Kidney tubule cell (primary cell): Measurements from ENCODE around the gene TP63.

Source experiments
- DNase-seq: peaks from one replicate; pipeline ENCODE4 v3.0.0-alpha.2; 2018; ENCODE audit warnings: low spot score

The TP63 gene

DNA sequence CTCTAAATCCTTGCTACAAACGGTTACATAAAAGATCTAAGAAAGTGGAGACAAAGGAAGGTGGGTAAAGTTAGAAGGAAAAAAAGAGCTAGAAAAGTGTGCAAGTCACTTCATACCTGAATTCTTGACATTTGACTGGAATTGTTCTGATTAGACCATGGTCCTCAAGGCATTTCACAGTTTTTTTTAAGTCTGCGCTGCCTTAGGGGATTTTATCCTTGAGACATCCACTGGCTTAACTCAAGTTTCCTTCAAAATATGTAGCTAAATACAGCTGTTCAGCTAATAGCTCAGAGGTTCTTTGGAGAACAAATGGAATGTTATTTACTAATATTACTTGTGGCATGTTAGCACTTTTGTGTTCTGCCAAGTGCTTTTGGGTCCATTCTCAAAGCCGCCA lies 236.9 kb downstream of the TP63 start:
- no peak for DNase-seq

DNA sequence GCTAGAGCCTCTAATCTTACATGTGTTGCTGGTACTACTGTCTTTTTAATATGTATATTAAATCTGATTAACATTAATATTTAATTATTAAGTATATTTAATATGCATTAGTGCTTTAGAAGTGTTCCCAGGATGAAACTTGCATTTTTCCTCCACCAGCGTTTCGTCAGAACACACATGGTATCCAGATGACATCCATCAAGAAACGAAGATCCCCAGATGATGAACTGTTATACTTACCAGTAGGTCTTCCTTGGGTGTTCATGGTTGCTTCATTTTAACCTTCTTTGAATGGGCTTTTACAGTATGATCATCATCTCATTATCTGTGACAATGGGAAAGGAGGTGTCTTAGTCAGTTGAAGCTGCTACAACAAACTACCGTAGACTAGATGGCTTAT lies 238.0 kb downstream of the TP63 start:
- no peak for DNase-seq

- no peak for DNase-seq
Observed at GRCh38 chr3:189871418-189871817, 240.2 kb downstream of the TP63 start.

GRCh38 chr3:189883113-189883753 lies 252.0 kb downstream of the TP63 start:
- DNase-seq = peak; percentile 49

GRCh38 chr3:189890496-189890895 lies 259.3 kb downstream of the TP63 start:
- no peak for DNase-seq

DNA sequence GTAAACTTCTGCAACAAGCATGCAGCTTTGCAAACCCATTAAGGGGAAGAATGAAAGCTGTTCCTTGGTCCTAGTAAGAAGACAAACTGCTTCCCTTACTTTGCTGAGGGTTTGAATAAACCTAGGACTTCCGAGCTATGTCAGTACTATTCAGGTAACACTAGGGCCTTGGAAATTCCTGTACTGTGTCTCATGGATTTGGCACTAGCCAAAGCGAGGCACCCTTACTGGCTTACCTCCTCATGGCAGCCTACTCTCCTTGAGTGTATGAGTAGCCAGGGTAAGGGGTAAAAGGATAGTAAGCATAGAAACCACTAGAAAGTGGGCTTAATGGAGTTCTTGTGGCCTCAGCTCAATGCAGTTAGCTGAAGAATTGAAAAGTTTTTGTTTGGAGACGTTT lies 265.3 kb downstream of the TP63 start:
- peak; percentile 15 for DNase-seq

GRCh38 chr3:189897406-189897805 lies 266.2 kb downstream of the TP63 start:
- peak; percentile 12 for DNase-seq

DNA sequence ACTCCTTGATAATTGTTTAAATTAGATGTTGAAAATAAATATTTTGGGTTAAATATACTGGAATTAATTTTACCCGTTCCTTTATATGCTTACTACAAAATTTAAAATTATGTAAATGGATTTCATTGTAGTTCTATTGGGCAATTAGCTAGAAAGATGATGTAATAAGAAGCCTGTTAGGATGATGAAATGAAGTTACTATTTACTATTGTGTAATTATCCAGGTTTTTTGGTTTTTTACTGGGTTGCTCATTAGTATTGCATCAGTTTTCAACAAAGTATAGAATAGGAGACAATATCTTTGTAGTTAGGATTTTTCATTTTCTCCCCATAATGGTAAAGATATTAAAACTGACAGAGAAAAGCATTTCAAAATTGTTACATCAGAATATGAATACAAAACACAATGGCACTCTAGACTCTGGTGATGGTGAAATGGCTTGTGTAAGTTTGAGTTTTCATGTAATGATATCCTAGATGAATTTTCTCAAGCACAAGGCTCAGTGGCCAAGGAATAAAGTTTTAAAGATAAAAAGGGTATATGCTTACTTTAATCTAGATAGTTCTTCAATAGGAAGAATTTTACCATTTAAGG lies 267.5 kb downstream of the TP63 start:
- DNase-seq = no peak

DNA sequence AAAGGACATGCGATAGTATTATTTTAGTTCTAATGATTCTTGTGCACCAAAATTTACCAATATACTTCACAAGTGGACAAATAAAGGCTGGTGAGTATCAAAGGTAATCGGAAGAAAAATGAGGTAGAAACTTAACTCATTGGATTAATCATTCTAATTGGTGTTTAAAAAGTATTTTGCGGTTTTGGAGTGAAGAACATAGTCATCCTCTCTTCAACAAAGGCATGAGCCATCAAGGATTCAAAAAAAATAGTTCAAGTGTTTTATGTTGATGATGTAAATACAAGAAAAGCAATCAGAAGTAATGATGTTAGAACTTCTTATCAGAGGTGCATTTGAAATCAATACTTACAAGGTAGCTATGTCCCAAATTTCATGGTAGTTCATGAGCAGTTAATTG lies 268.0 kb downstream of the TP63 start:
- no peak for DNase-seq

GRCh38 chr3:189900578-189900977 lies 269.4 kb downstream of the TP63 start:
- no peak for DNase-seq

- no peak for DNase-seq
Observed at GRCh38 chr3:189901481-189901880, 270.3 kb downstream of the TP63 start.

DNA sequence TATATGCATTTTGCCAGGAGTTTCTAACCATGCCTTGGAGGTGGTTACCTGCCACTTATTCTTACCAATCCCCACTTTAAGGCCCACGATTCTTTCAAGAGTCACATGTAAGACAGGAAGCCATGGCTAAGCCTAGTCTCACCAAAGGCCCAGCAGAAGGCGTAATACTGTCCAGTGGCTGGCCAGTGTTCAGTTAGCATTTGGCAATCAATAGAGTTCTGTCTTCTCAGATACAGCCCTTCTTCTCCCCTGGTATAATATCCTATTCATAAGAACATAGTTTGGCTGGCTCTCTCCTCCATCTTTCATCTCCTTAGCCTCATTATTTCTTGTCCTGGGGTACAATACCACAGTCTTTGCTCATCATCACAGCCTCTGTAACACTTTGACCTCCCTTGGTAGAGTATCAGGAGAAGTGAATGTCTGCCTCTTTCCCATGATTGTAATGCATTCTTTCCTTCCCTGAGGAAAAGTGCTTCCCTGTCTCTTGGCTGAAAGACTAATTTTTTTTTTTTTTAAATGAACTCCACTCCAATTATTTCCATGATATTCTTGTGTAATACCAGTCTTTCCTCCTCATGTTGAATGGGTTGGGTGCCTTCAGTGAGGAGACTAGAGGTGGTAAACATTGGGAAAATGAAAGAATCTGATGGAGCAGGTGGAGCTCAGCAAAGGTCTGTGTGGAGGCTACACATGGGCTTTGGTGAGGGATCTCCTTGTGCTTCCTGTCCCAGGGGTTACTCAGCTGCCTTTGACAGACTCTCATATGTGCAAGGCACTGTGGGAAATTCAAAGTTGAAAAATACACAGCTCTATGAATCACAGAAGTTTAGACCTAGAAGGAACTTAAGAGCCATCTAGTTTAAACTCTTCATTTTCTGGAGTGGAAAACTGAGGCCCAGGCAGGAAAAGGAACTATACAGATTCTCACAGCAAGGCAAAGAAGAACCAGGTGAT lies 271.3 kb downstream of the TP63 start:
- DNase-seq = peak; percentile 23

DNA sequence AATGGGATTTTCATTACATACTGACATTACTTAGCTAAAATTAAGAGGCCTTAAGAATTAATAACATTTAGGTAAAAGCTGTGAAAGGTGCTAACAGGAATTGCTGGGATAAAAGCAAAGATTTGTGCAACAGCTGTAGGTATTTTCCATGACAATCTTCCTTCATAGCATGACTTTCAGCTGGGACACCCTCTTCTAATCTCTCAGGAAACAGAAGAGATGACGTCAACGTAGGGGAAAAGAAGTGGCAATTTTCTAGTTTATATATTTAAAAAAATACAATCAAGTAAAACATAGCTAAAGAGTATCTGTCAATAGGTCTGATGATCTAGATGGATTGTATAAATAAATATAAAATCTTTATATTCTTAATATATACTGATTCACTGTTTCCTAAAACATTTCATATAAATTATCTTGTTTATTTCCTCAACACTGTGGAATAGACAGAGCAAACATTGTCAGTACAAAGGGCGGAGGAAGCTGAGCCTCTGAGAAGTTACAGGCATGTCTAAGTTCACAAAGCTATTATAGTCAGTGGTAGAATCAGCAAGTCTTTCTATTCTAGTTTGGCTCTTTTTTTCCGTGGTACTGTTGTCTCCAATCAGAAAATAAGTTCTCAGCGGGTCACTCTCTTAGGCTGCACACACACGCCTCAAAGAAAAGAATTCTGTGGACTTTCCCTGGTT lies 272.5 kb downstream of the TP63 start:
- DNase-seq = no peak

GRCh38 chr3:189907803-189908202 lies 276.6 kb downstream of the TP63 start:
- DNase-seq = no peak

DNA sequence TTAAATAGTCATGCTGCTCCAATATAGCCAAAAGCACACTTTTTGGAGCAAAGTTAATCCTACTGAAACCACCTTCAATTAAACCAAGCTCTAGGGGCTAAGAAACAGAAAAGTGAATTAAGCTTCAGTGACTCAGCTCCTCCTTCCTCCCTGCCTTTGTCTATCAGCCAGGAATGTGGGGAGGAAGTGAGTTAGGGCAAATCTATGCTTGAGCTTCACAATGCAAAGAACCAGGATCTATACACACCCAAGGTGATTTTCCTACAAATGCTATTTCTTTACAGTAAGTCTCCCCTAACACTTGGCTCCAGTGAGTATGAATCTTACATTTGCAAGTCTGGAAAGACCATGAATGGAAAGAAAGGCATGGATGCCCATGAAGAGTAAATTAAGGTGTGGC lies 277.5 kb downstream of the TP63 start:
- DNase-seq = peak; percentile 83

GRCh38 chr3:189909139-189909538 lies 277.9 kb downstream of the TP63 start:
- DNase-seq = no peak

GRCh38 chr3:189909573-189909972 lies 278.4 kb downstream of the TP63 start:
- DNase-seq = peak; percentile 88

GRCh38 chr3:189911001-189911400 lies 279.8 kb downstream of the TP63 start:
- peak; percentile 30 for DNase-seq

DNA sequence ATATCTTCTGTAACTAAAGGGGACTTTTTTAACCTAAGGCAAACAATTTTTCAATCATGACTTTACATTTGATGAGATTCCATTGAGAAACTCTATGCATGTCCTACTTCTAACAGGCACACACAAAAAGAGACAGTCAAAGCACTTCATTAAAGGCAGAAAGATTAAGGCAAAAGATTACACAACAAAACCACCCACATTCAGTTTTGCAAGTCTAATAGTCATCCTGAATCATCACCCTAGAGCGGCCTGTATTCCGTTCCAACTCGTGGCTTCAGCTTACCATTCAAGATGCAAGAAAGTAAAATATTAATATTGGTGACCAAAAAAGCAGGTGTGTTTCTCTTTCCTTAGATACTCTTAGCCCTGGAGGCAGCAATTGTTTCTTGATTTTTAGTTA lies 283.6 kb downstream of the TP63 start:
- DNase-seq = peak; percentile 95

DNA sequence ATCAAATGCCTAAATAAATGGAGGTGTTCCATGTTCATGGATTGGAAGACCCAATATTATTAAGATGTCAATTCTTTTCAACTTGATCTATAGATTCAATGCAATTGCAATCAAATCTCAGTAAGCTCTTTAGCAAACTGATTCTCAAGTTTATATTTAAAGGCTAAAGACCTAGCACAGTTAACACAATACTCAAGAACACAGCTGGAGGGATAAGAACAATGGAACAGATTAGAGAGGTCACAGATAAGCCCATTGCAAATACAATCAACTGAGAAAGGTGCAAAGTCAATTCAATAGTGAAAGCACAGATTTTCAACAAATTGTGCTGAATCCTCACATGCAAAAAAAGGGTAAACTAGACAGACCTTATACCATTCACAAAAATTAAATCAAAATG lies 290.6 kb downstream of the TP63 start:
- no peak for DNase-seq

GRCh38 chr3:189927975-189928895 lies 297.0 kb downstream of the TP63 start:
- DNase-seq = peak; percentile 86
